Body of pancreas (tissue), 4 donors: ENCODE results near the gene POLR2H. TPM values are rescaled to one million over a fixed set of nuclear protein-coding genes. Genes with fewer than 3 reads are reported as not detected.

ENCODE experiments used
- ATAC-seq: fragments of 150-250 bp; one replicate; pipeline ENCODE4 v1.9.1; 2016
- DNase-seq, 4 donors: peaks; one replicate each; pipeline ENCODE4 v3.0.0-alpha.2; 2019
- H3K27ac ChIP-seq, 4 donors: fragments of 200-600 bp; sonication (generic); 1 replicate in 3 of 4; 2 replicates in 1 of 4; pipeline versions ENCODE4 v1.5.1 to v1.6.1; 2016 to 2019; ENCODE audit warnings: mild to moderate bottlenecking in 1 of 4, mixed read lengths in 1 of 4, moderate library complexity in 1 of 4
- H3K27me3 ChIP-seq, 2 donors: fragments of 200-600 bp; sonication (generic); one replicate each; pipeline ENCODE4 v1.6.0; 2016; ENCODE audit warnings: mild to moderate bottlenecking in 1 of 2
- H3K36me3 ChIP-seq, 2 donors: fragments of 200-600 bp; sonication (generic); replicated peaks in 1 of 2; 2 replicates each; pipeline ENCODE4 v1.5.1; 2016; ENCODE audit warnings: low read depth in 2 of 2; ENCODE audit not compliant: insufficient read depth in 1 of 2
- H3K4me1 ChIP-seq: fragments of 200-600 bp; sonication (generic); one replicate; pipeline ENCODE4 v1.6.0; 2016
- H3K4me3 ChIP-seq, 2 donors: fragments of 200-600 bp; sonication (generic); 1 replicate in 1 of 2; 2 replicates in 1 of 2; pipeline ENCODE4 v1.5.1; 2016 to 2019
- H3K9me3 ChIP-seq, 3 donors: fragments of 200-600 bp; sonication (generic); 1 replicate in 2 of 3; 2 replicates in 1 of 3; pipeline ENCODE4 v1.5.1; 2016
- POLR2A ChIP-seq, 3 donors: fragments of 450-650 bp; IDR thresholded peaks; one replicate each; pipeline ENCODE4 v1.6.1; 2016; ENCODE audit warnings: antibody characterized with exemption in 3 of 3, mild to moderate bottlenecking in 2 of 3
- WGBS, 2 donors: methylation state at CpG; one replicate each; pipeline ENCODE4 v1.1.5; 2017; 5-methylcytosine and 5-hydroxymethylcytosine counted together
- intact Hi-C: fragments of 100-400 bp; cut with DNase I; formaldehyde crosslinking; loops from one replicate; pipeline ENCODE4 v1.15.1; 2023
- total RNA-seq, 2 donors: library from RNA; depleted of rRNA; stranded (reverse); fragments of >200 nt; gene quantifications; one replicate each; pipeline ENCODE4 v1.1.0, GENCODE V29; 2016
- TF ChIP-seq, protein P1 (sequence below), 7 experiments: fragments of 450-650 bp in 4 of 7; fragments of 200-600 bp in 3 of 7; sonication (generic) in 3 of 7; IDR thresholded peaks; one replicate each; pipeline ENCODE4 v1.5.1; 2016 to 2019; ENCODE audit warnings: antibody characterized with exemption in 7 of 7

POLR2H gene
- total RNA-seq, 2 donors from 2014 or later, result 32.4 to 137 TPM

GRCh38 chr3:184366619-184367289 is 5.2 kb downstream of the POLR2H start:
- no peaks in the 10 kb centered on the region for H3K9me3 ChIP-seq
- intact Hi-C loops, result no loop called here
- DNase-seq, result no peak
- peaks cover 28% of the 10 kb centered on the region for H3K4me1 ChIP-seq
- TF ChIP-seq, protein P1, sequence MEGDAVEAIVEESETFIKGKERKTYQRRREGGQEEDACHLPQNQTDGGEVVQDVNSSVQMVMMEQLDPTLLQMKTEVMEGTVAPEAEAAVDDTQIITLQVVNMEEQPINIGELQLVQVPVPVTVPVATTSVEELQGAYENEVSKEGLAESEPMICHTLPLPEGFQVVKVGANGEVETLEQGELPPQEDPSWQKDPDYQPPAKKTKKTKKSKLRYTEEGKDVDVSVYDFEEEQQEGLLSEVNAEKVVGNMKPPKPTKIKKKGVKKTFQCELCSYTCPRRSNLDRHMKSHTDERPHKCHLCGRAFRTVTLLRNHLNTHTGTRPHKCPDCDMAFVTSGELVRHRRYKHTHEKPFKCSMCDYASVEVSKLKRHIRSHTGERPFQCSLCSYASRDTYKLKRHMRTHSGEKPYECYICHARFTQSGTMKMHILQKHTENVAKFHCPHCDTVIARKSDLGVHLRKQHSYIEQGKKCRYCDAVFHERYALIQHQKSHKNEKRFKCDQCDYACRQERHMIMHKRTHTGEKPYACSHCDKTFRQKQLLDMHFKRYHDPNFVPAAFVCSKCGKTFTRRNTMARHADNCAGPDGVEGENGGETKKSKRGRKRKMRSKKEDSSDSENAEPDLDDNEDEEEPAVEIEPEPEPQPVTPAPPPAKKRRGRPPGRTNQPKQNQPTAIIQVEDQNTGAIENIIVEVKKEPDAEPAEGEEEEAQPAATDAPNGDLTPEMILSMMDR (IDR thresholded peaks at IDR 0.05), result no peak
- no peak for TF ChIP-seq POLR2A (IDR thresholded peaks at IDR 0.05)
- WGBS, 2 donors, result 73 to 75% methylated on average over 5 of the region's 5 CpGs
- no peak overlapping the region for H3K27ac ChIP-seq
- no peak overlapping the region for H3K4me3 ChIP-seq
- no peaks in the 10 kb centered on the region for H3K27me3 ChIP-seq
- H3K36me3 ChIP-seq, result peaks cover 0 to 7% of the 10 kb centered on the region in 2 donors
- ATAC-seq, result no peak

DNA sequence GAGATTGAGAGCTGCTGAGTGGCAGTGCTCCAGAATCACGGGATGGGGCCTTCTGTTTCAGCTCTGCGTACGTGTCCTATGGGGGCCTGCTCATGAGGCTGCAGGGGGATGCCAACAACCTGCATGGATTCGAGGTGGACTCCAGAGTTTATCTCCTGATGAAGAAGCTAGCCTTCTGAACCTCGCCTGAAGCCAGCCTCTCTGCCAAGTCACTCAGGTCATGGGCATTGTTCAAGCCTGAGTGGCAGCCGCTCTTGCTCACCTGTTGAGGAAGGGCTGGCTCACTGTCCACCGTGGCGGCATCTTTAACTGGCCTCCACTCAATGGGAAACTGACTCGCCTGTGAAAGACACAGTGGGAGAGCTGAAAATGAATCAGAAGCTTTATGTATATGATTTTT is 6.6 kb downstream of the POLR2H start:
- Histone ChIP-seq H3K36me3 (peaks cover 0 to 7% of the 10 kb centered on the region in 2 donors), H3K4me1 (peaks cover 34% of the 10 kb centered on the region), H3K27me3 (no peaks in the 10 kb centered on the region), H3K27ac (no peak overlapping the region), H3K9me3 (no peaks in the 10 kb centered on the region), H3K4me3 (no peak overlapping the region)
- intact Hi-C loops, result no loop called here
- TF ChIP-seq POLR2A (IDR thresholded peaks at IDR 0.05), result no peak
- TF ChIP-seq, protein P1 (IDR thresholded peaks at IDR 0.05), result no peak
- no peak for ATAC-seq
- WGBS, 2 donors, result 88% methylated on average over 4 to 9 of the region's 9 CpGs
- DNase-seq, result no peak

DNA sequence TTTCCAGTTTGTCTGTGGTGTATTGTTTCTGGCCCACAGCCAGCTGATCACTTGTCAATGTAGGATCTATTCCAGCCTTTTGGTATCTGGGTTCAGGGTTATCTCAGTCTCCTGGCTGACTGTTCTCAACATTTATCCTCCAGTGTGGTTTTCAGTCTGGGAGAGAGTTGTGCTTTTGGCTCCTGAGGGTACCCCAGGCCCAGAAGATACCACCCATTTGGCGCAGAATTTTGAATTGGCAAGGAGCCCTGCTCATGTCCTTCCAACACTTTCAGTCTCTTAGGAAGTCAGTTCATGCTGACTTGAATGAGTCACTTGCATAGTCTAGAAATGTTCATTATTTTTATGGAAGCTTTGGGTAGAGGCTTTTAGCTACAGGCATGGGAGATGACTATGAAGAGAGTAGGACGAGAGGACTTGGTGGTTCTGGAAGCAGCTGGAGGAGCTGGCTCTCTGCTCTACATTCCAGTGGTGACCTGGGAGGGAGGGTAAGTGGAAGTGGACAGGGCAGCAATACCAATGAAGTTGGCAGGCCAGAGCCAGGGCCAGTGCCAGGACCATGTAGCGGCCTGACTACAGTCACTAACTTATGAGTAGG is 7.2 kb downstream of the POLR2H start:
- no peak overlapping the region for H3K4me3 ChIP-seq
- H3K4me1 ChIP-seq, result peaks cover 33% of the 10 kb centered on the region
- H3K36me3 ChIP-seq, result peaks cover 0 to 7% of the 10 kb centered on the region in 2 donors
- H3K9me3 ChIP-seq, result no peaks in the 10 kb centered on the region
- H3K27me3 ChIP-seq, result no peaks in the 10 kb centered on the region
- 52 to 60% methylated on average over 3 of the region's 3 CpGs for WGBS, 2 donors
- H3K27ac ChIP-seq, result peak overlapping the region in 1 of 4 donors; percentile 34
- intact Hi-C loops, result no loop called here
- no peak for DNase-seq
- TF ChIP-seq, protein P1 (IDR thresholded peaks at IDR 0.05), result no peak
- ATAC-seq, result no peak

GRCh38 chr3:184371570-184372018 is 10.1 kb downstream of the POLR2H start:
- H3K27me3 ChIP-seq, result no peaks in the 10 kb centered on the region
- no peaks in the 10 kb centered on the region for H3K9me3 ChIP-seq
- intact Hi-C loops, result loop anchor here (5.0 kb wide), 1 partner anchor 166 kb away; no protein-coding TSS in a partner anchor
- peaks cover 20% of the 10 kb centered on the region for H3K4me1 ChIP-seq
- peak; percentile 99 for ATAC-seq
- no peak overlapping the region for H3K4me3 ChIP-seq
- peak; percentile 87 to 95 (median 92) for DNase-seq
- WGBS, 2 donors, result 27 to 34% methylated on average over 4 to 5 of the region's 5 CpGs
- no peak for TF ChIP-seq POLR2A (IDR thresholded peaks at IDR 0.05)
- TF ChIP-seq, protein P1 (IDR thresholded peaks at IDR 0.05), result peak; percentile 92 to 99 (median 99)
- peak overlapping the region in 1 of 4 donors; percentile 9 for H3K27ac ChIP-seq
- peaks cover 0 to 4% of the 10 kb centered on the region in 2 donors for H3K36me3 ChIP-seq
